OCI-M2 (cell line): ENCODE results near the gene SLC6A20.

Source experiments
- DNase-seq: peaks from one replicate; lab custom pipeline; 2025; ENCODE audit not compliant: unreplicated experiment; lab: John Stamatoyannopoulos, UW

SLC6A20 gene, protein sequence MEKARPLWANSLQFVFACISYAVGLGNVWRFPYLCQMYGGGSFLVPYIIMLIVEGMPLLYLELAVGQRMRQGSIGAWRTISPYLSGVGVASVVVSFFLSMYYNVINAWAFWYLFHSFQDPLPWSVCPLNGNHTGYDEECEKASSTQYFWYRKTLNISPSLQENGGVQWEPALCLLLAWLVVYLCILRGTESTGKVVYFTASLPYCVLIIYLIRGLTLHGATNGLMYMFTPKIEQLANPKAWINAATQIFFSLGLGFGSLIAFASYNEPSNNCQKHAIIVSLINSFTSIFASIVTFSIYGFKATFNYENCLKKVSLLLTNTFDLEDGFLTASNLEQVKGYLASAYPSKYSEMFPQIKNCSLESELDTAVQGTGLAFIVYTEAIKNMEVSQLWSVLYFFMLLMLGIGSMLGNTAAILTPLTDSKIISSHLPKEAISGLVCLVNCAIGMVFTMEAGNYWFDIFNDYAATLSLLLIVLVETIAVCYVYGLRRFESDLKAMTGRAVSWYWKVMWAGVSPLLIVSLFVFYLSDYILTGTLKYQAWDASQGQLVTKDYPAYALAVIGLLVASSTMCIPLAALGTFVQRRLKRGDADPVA

DNA sequence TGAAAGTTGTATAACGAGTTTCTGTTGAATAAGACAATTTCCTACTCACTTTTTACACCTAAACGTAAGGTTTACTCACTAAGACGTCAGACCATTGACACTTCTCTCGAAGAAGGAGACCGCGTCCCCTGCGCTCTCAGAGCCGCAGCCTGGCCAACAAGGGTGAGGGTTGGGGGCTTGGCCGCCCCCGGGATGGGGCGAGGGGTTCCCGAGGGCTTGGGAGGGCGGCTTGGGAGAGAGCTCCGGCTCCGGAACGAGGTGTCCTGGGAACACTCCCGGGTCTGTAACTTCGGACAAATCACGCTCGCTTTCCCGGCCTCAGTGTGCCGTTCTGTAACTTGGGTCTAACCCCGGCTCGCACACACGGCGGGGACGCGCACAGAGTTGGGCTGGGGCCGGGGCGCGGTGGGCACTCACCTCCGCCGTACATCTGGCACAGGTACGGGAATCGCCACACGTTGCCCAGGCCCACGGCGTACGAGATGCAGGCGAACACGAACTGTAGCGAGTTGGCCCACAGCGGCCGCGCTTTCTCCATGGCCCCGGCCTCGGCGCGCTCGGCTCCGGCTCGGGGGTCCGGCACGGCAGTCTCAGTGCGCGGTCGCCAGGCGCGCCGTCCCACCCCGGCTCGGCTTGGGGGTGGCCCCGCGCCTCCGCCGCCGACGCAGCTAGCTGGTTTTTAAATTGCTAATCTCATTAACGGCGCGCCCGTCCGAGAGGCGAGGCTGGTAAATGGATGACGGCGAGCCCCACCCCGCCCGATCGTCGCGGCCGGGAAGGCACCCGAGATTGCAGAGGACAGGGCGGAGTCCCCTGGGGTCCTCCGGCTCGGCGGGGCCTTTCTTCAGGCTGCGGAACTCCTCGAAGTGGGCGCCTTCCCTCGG lies at the start of gene SLC6A20:
Gene SLC6A20, minus strand, starts transcription at position 655 of the 884 bp plus-strand sequence. Its CDS starts 117 bp downstream, at position 538.
- no peak for DNase-seq

DNA sequence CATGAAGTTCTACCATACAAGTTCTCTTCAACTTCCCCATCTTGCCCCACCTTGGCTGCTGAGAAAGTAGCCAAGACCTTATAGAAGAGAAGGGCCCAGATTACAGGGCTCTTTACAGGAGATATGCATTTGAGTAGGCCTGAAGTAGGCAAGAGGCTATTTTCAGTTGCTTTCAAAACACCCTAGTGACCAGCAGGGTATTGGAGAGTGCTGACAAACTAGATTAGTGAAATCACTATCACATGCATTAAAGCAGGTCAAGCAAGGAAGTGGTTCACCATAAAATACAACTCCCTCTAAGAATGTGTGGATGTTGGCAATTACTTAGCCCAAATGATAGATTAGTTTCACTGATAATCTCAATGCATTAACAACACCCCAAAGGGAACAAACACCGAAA lies 48.3 kb upstream of the SLC6A20 start:
- no peak for DNase-seq

DNA sequence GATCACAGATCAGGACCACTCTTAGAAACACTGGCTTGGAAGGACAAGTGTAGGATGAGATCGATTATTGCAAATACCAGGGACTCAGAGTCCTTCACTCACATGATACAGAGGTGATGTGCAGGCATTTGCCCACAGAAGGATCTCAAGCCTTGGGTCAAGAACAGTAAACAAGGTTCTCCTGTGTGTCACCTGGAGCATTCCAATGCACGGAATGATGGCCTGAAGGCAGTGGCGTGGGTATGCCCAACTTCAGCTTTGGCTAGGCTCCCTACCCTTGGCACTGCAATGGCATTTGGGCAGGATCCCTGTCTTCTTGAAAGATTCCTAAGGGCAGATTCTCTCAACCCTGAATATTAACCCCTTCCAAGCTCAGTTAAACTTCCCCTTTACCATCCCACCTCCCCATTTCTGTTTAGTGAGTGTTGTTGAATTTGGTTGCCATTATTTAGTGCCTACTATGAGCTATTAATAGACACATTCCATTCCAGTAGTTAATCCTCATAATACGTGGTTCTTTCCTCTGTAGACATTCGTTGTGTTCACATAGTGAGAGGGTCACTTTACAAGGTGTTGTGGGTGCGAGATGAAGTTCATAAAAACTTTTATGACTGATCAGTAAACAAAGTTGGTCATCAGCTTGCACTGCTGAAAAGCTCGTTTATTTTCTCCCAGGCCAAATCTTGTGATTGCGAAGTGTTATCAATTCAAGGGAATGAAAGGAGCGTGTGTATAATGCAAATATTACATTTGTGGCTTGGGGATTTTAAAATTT lies 46.7 kb upstream of the SLC6A20 start:
- DNase-seq, result no peak

DNA sequence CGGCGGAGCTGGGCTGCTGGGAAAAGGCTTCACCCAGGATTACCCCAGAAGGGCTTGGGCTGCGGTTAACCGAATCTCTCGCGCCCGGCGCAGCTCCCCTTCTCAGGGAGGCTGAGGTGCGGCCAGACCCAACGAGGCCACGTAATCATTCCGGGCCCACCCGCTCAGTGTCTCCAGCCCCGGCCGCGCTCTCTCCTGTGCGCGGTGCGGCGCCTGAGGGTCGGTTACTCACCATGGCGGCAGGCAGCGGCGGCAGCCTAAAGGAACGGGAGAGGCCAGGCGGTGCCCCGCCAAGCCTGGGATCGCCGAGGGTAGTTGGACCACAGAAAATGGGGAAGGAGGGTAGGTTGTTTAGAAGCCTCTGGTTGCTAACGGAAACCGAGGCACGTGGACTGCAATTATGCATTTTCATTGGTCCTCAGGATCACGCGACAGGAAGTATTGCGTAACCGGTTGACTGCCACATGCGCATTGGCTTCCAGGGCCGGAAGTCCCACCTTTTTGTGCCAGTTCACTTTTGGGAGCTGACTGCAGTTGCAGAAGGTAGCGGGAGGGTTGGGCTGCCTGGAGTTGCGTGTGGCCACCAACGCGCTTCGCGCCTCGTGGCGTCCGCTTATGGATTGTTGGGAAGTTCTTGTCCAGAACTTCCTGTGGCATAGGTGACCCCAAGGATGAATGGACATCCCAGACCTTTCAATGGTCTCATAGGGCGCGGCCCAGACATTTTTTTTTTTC lies 45.6 kb upstream of the SLC6A20 start, which contains the start of gene LZTFL1:
Gene LZTFL1, minus strand, starts transcription at position 363 of the 735 bp plus-strand sequence. Its CDS starts 128 bp downstream, at position 235.
- peak; percentile 42 for DNase-seq

DNA sequence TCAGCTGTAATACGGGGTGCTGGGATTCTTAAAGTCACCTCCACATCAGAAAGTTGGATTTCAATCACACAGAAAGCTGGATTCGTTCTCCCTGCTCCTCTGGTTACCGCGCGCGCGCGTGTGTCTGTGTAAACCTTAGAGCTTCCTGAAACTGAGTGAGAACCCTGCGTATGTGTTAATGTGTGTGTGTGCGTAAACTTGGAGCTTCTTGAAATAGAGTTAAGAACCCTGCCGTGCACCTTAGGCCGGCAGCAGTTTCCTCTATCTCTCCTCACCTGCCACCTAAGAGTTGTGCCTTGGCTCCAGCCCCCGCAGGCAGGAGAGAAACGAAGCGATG lies 45.1 kb upstream of the SLC6A20 start:
- no peak for DNase-seq

DNA sequence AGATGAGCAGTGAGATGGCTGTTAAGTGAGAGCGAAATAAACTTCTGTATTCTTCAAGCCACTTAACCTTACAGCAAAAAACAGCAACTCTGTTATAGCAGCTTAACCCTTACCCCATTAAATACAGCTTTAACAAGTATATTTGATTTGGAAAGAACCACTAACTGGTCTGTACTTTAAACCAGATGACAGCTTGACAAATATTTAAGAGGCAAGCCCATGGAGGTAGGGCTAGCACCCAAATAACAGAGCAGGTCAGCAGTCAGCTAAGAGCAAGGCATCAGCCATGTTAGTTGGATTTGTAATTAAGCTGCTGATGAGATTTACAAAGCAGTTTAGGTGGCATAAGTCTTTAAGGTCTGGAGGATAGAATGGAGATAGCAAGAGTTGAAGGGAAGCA lies 42.1 kb upstream of the SLC6A20 start:
- no peak for DNase-seq

DNA sequence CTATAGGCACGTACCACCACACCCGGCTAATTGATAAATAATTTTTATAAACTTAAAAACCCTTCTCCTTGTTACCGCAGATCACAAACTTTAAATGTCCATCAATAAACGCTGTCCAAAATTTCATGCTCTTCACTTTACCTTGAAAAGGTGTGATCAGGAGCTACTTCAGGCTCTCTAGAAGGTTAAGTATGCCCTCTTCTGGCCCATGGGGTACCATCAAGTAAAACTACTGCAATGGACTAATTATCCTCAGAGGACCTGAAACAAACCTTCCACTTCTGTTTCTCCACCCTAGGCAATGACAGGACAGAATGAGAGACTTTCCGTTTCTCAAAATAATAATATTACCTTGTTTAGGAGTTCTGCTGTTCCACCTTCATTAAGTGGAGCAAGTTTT lies 36.4 kb upstream of the SLC6A20 start:
- DNase-seq, result no peak

DNA sequence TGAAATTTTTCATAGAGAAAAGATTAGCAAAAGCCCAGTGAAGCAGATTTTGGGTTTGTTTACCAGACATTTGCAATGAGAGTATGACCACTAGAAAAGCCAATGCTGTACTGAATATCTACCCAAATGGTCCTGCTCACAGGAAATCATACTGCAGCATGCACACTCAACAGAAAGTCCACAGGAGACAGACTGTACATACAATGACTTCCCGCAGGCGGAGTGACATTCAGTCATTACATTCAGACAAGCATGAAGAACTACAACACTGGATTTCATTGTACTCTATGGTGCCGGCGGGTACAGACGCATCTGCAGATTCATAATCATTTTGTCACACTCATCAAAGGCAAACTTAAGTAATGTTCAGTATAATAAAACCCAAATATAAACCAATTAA lies 33.8 kb upstream of the SLC6A20 start:
- no peak for DNase-seq

DNA sequence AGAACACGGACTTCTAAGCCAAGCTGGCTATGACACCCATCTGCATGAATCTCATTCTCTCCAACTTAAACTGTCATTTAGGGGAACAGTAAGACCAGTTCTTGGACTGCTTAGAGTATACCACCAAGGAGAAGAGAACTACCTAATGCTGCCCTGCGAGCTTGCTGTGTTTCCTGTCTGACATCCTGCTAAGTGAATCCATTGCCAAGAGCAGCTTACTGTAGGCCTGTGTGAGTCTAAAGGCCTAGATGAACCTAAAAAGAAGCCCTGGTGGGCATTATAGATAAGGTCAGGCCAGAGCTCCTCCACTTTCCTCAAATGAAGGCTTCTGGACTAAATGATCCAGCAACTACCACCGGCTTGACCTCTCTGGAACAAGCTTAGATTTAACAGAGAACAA lies 30.6 kb upstream of the SLC6A20 start:
- DNase-seq, result no peak

DNA sequence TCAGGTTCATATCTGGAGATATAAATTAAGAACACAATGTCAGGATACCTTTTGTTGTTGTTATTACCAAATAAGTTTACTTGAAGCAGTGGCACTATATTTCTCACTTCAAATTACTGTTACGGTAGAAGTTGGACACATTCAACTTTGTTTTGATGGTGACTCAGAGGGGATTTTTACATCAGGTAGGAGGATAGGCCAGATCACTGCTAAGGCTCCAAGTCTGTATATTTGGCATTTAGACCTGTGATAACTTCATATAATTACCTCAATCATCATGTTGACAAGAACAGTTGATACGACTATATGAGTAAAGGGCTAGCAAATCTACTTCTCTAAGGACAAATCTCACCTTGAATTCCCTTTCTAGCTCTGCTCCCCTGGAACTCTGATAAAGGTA lies 30.0 kb upstream of the SLC6A20 start:
- no peak for DNase-seq

DNA sequence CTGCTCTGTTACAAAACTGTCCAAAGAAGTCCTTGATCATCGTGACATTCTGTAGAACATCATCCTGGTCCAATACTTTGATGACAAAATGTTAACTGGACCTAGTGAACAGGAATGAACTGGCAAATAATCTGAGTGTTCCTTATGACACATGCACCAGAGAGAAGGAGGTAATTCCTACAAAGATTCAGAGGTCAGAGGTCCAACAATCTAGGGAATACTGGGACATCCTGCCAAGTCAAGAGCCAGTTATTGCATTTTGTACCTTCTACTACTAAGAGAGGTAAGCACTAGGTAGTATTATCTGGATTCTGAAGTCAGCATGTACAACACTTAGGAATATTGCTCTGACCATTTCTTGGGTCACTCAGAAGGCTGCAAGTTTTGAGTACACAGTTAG lies 24.8 kb upstream of the SLC6A20 start:
- no peak for DNase-seq

DNA sequence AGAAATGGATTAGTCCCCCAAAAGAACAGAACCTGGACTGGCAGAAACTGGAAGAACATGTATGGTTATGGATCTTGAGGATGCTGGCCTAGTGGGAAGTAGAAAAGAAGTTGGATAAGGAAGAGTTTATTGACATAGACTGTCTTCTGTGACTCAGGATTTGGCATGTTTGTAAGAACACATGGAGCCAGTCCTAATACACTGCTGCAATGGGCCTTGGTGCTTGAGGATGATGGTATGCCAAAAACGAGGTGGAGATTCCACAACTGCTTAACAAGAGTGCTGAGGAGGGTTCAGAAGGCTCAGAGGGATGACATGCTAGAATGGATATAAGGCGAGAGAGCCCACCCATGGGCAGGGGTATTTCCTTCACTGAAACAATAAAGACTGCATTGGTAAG lies 23.2 kb upstream of the SLC6A20 start:
- no peak for DNase-seq

DNA sequence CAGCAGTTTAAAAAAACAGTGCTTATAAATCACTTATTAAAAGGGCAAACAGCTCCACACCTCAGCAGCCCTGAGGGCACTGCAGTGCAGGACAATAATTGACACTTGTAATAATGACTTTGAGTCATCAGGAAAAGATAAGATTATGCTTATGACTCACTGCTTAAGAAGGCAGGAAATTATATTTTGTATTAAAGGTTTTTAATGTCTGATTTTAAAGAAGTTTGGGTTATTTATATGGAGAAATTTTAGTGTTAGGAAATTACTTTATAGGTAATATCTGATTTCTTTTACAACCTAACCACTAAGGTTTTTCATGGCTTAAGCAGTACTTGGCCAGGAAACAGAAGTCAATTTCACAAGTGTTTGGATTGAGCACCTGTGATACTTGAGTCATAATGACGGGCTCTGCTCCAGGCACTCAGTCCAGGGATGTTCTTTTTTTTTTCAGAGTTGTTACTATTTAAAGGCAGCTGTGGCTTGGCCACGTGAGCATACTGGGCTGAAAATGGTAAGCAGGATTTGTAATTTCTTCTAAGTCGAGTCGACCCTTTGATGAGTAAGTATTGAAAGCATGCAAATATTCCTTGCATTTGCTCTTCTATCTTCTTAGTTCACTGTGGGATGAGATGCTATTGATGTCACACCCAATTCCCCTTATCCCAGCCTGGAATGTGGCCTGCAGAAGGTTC lies 21.6 kb upstream of the SLC6A20 start:
- DNase-seq, result no peak

DNA sequence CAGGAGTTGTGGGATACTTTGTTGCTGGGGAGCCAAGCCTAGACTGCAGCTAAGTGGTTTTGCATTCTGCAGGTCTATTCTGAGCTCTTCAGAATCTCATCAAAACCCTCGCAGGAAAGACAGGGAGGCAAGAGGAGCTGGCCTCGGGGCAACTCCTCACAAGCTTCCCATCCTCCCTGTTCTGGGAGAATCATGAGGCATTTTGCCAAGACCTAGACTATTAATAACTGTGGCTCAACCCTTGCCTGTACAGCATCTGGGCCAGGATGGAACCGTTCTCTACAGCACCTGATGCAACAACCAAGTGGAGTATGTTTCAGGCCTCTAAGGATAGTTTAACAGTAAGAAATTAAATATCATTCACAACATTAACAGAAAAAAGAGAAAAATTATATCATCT lies 20.2 kb upstream of the SLC6A20 start:
- no peak for DNase-seq

DNA sequence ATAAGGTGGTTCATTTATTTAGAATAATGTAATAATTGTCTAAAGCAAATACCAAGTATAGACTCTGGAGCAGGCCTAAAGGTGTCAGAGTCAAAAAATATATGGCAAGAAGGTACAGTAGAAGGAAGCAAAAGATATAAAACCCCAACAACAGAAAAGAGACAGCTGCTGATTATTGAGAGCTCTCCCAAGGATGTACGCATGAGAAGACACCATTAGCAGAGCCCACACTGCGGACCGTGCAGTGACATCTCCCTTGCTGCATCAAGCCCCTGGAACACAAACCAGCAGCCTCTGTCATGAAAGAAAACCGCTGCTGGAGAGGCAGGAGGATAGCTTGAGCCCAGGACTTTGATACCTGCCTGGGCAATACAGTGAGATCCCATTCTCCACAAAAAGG lies 18.0 kb upstream of the SLC6A20 start:
- DNase-seq, result no peak

DNA sequence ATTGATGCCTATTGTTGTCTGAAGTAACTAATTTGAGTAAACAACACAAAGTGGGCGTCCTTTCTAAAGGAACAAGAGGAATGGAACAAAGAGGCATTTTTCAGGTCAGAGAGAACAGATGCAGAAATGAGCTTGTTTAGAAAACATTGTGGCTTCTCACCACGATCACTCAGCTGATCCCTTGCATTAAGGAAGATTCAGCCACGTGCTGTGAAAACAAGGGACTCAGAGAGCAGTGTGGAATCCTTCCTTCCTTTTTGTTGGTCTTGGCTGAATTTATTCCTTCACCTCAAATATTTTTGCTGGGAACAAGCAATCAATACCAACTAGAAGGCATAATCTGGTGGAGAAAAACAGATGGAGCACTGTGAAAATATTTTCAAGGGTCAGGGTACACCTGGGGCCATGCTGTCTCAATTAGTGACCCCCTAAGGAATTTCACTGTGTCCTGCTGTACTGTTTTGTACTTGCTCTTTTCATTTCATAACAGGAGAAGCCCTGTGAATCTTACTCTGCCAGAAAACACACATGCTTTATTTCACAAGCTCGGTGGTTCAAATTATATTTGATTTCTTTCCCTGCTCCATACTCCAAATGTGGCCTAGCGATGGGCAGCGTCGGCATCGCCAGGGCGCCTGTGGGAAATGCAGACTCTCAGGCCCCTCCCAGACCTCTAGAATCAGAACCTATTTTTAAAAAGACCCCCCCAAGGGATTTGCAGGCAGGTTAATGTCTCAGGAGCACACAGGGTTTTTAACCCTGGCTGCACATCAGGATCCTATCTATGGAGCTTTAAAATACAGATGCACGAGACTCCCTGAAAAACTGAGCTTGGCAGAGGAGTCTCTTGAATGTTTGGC lies 11.6 kb upstream of the SLC6A20 start:
- DNase-seq, result no peak

DNA sequence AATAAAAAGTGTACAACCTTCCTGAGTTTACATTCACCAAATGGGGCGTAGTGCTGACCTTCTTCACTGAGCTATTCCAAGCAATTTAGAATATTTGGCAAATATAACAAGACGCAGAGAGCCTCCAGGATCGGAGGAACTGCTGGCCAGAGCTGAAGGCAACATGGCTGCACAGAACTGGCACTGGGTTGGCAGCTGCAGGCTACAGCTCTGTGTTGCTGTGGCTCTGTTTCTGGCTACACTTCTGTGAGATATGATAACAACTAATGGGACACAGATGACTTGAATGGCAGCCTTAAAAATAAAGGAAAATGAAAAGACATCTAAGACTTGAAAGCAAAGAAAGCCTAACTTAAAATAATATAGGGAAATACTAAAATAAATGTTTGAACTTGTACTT lies 10.8 kb upstream of the SLC6A20 start:
- DNase-seq, result no peak

DNA sequence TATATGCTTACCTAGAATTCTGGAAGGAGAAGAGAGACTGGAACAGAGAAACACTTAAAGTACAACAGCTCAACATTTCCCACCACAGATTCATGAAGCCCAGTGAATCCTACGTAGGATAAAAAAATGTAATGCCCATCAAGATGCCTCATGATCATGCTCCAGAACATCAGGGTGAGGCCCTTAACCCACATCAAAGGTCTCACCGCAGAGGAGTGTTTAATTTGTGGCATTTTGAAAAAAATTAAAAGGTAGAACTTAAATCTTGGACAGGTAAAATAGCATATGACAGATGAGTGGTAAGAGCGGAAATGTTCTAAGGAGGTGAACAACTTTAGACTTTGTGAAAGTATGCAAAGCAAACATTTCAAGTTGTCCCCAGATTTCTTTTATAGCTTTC lies 9.7 kb upstream of the SLC6A20 start:
- no peak for DNase-seq
